ENCODE data around the gene EPB41L2.

The EPB41L2 gene

GRCh38 chr6:131038597-131039344, 24.3 kb downstream of the EPB41L2 start:
- DNase-seq (ENCODE audit: low read depth) = no peak
- TF ChIP-seq CTCF (IDR thresholded peaks at IDR 0.05; ENCODE audit: insufficient read depth, low read depth, low read length, missing control alignments) = no peak
- no peak overlapping the region for H3K4me3 ChIP-seq (ENCODE audit: low read length)

- DNase-seq (ENCODE audit: low read depth) = no peak
- no peak overlapping the region for H3K4me3 ChIP-seq (ENCODE audit: low read length)
- TF ChIP-seq CTCF (IDR thresholded peaks at IDR 0.05; ENCODE audit: insufficient read depth, low read depth, low read length, missing control alignments) = no peak
Observed at GRCh38 chr6:131037194-131037897, 25.7 kb downstream of the EPB41L2 start.

GRCh38 chr6:131036601-131037000, 26.4 kb downstream of the EPB41L2 start:
- no peak for TF ChIP-seq CTCF (IDR thresholded peaks at IDR 0.05; ENCODE audit: insufficient read depth, low read depth, low read length, missing control alignments)
- no peak overlapping the region for H3K4me3 ChIP-seq (ENCODE audit: low read length)
- no peak for DNase-seq (ENCODE audit: low read depth)

- no peak for DNase-seq (ENCODE audit: low read depth)
- TF ChIP-seq CTCF (IDR thresholded peaks at IDR 0.05; ENCODE audit: insufficient read depth, low read depth, low read length, missing control alignments) = no peak
Observed at GRCh38 chr6:131036143-131036542, 26.9 kb downstream of the EPB41L2 start.

GRCh38 chr6:131035582-131035981, 27.5 kb downstream of the EPB41L2 start:
- DNase-seq (ENCODE audit: low read depth) = no peak
- H3K4me3 ChIP-seq (ENCODE audit: low read length) = no peak overlapping the region
- TF ChIP-seq CTCF (IDR thresholded peaks at IDR 0.05; ENCODE audit: insufficient read depth, low read depth, low read length, missing control alignments) = no peak

More at GRCh38 chr6:131036143-131036542, 26.9 kb downstream of the EPB41L2 start:
- H3K4me3 ChIP-seq (ENCODE audit: low read length) = no peak overlapping the region

- DNase-seq (ENCODE audit: low read depth) = no peak
- TF ChIP-seq CTCF (IDR thresholded peaks at IDR 0.05; ENCODE audit: insufficient read depth, low read depth, low read length, missing control alignments) = no peak
- no peak overlapping the region for H3K4me3 ChIP-seq (ENCODE audit: low read length)
Observed at GRCh38 chr6:131033631-131034030, 29.4 kb downstream of the EPB41L2 start.

Data from epithelial cell of esophagus (primary cell).